Activated CD4-positive, alpha-beta T cell treated with anti-CD3 and anti-CD28 coated beads, Interleukin-2, amount 50 U/mL, for 4 hours (primary cell): ENCODE measurements around the gene MTCL1.
A peak's percentile ranks its signal among the peaks of the same experiment; 100 is the strongest.
"Not testable (repeated sequence)": the region's sequence is repeated elsewhere in the genome, so short reads cannot be mapped to it uniquely, and the experiment has no call there.

Experiments
- DNase-seq, 2 experiments: peaks; one replicate each; pipeline ENCODE4 v3.0.0-alpha.2; 2020

The MTCL1 gene

GRCh38 chr18:8745355-8746014, 40.1 kb downstream of the MTCL1 start:
- DNase-seq: no peak

- no peak for DNase-seq
Observed at GRCh38 chr18:8747440-8747937, 42.1 kb downstream of the MTCL1 start.

GRCh38 chr18:8749492-8749891, 44.1 kb downstream of the MTCL1 start:
- no peak for DNase-seq

GRCh38 chr18:8750954-8751415, 45.6 kb downstream of the MTCL1 start:
- no peak for DNase-seq

GRCh38 chr18:8751692-8752091, 46.3 kb downstream of the MTCL1 start:
- DNase-seq: no peak

- no peak for DNase-seq
Observed at GRCh38 chr18:8752329-8752728, 47.0 kb downstream of the MTCL1 start.

GRCh38 chr18:8754995-8755960, 49.9 kb downstream of the MTCL1 start:
- DNase-seq: peak; percentile 22 to 28

- DNase-seq: no peak
Observed at GRCh38 chr18:8756571-8756970, 51.2 kb downstream of the MTCL1 start.

GRCh38 chr18:8757396-8757997, 52.1 kb downstream of the MTCL1 start:
- DNase-seq: no peak

- DNase-seq: no peak
Observed at GRCh38 chr18:8758466-8758865, 53.1 kb downstream of the MTCL1 start.

GRCh38 chr18:8760984-8761383, 55.6 kb downstream of the MTCL1 start:
- no peak for DNase-seq

- DNase-seq: not testable (repeated sequence)
Observed at GRCh38 chr18:8761535-8761934, 56.2 kb downstream of the MTCL1 start.

GRCh38 chr18:8762968-8763367, 57.6 kb downstream of the MTCL1 start:
- no peak for DNase-seq

GRCh38 chr18:8763611-8764010, 58.3 kb downstream of the MTCL1 start:
- no peak for DNase-seq

GRCh38 chr18:8765783-8766463, 60.6 kb downstream of the MTCL1 start:
- DNase-seq: no peak

GRCh38 chr18:8766559-8767293, 61.4 kb downstream of the MTCL1 start:
- no peak for DNase-seq

GRCh38 chr18:8767340-8767739, 62.0 kb downstream of the MTCL1 start:
- DNase-seq: no peak

GRCh38 chr18:8769509-8770095, 64.2 kb downstream of the MTCL1 start:
- no peak for DNase-seq

- DNase-seq: no peak
Observed at GRCh38 chr18:8770657-8771056, 65.3 kb downstream of the MTCL1 start.

GRCh38 chr18:8771930-8772329, 66.6 kb downstream of the MTCL1 start:
- no peak for DNase-seq

- no peak for DNase-seq
Observed at GRCh38 chr18:8773980-8774379, 68.6 kb downstream of the MTCL1 start.
